Right renal pelvis (tissue), 4 donors: Measurements from ENCODE around the gene ZNF829. TPM values are rescaled to one million over a fixed set of nuclear protein-coding genes. Genes with fewer than 3 reads are reported as not detected.

Source experiments
- DNase-seq, 4 donors: peaks; one replicate each; pipeline ENCODE4 v3.0.0-alpha.2; 2013; ENCODE audit warnings: low read depth in 4 of 4, low spot score in 3 of 4, missing footprints in 1 of 4
- polyA plus RNA-seq, 4 donors: library from polyadenylated mRNA; unstranded; fragments of 120-200 nt; gene quantifications; one replicate each; pipeline ENCODE4 v1.2.1, GENCODE V29; 2013; ENCODE audit not compliant: insufficient read length in 4 of 4

Gene ZNF829
- 1 to 10 TPM; 5.2 to 7.4 (median 7.3) TPM for polyA plus RNA-seq

DNA sequence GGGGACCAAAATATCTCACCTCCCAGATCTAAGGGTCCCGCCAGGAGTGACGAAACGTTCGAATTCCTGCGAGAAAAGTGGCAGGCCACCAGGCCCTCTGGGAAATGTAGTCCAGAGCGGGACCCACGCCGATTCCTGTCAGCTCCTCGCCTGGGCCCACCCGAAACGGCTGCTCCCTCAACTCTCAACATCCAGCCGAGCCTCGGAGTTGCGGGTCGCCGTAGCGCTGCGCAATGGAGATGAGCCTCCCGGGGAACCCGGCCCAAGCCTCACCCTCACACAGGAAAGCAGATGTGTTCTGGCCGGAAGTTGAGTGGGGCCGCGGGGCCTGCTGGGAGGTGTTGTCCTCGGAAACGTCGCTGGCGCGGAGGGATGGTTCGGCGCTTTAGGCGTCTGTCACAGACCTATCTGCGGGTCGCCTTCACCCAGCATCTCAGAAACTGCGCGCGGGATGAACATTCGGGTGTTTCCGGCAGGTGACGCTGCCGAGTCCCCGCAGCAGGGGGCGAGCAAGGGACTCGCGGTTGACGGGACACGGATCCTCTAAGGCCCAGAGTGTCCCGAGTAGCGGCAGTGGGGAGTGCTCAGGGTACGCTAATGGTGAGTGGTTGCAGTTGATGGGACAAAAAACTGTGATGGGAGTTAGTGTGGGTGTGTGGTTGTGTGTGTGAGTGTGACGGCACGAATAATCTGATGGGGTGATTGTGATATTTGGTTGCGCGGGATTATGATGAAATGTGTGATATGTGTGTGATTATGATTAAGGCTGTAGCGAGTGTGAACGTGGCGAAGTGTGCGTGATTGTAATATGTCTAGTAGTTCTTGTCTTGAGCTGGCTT is at the start of gene ZNF829, which contains the start of gene ZNF568:
Gene ZNF829, minus strand, starts transcription at position 300 of the 839 bp plus-strand sequence. CDS start 1,124 bp downstream, outside the sequence.
Gene ZNF568, plus strand, starts transcription at position 341 of the 839 bp plus-strand sequence. CDS start 6,439 bp downstream, outside the sequence.
- DNase-seq, result peak; percentile 76 to 90 (median 80)

DNA sequence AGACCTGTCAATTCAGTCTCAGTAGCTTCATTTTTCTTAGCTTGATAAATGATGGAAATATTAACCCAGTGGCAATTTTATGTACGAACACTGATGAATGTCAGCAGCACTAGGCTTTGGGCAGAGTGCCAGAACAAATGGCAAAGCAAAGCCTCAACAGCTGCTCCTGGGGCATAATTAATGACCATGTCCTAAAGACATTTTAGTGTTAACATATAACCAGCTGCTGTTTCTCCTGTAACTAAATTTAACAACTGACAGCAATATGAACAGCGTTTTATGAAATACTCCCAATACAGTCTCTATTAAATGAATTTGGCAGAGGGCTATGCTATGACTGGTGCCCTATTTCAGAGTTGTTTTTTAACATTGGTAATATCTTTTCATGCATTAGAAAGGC is 47.2 kb upstream of the ZNF829 start:
- DNase-seq, result peak in 1 of 4 donors; percentile 27

GRCh38 chr19:36962346-36962745 is 46.3 kb upstream of the ZNF829 start:
- no peak for DNase-seq

- no peak for DNase-seq
Measured at GRCh38 chr19:36950335-36951119, 34.4 kb upstream of the ZNF829 start.

GRCh38 chr19:36939153-36939552 is 23.1 kb upstream of the ZNF829 start:
- peak in 2 of 4 donors; percentile 2 to 4 for DNase-seq

GRCh38 chr19:36931684-36932083 is 15.6 kb upstream of the ZNF829 start:
- no peak for DNase-seq

- no peak for DNase-seq
Measured at GRCh38 chr19:36918090-36918489, 2.0 kb upstream of the ZNF829 start.

GRCh38 chr19:36916991-36917390 is 900 bp upstream of the ZNF829 start:
- DNase-seq, result peak in 1 of 4 donors; percentile 3

GRCh38 chr19:36898422-36898821 is 17.7 kb downstream of the ZNF829 start:
- DNase-seq, result no peak

GRCh38 chr19:36894849-36895383 is 21.2 kb downstream of the ZNF829 start:
- DNase-seq, result no peak

DNA sequence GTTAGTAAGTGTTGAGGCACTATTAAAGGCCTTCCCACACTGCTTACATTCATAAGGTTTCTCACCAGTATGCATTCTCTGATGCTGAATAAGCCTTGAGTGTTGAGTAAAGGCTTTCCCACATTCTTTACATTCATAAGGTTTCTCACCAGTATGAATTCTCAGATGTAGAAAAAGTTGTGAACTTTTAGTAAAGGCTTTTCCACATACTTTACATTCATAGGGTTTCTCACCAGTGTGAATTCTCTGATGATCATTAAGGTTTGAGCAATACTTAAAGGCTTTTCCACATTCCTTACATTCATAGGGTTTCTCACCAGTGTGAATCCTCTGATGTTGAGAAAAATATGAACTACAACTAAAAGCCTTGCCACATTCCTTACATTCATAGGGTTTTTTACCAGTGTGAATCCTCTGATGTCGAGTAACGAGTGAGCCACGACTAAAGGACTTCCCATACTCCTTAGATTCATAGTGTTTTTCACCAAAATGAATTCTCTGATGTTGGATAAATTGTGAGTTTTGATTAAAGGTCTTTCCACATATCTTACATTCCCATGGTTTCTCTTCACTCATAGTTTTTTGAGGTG is 24.2 kb downstream of the ZNF829 start:
- DNase-seq, result no peak

- no peak for DNase-seq
Measured at GRCh38 chr19:36876993-36877938, 38.8 kb downstream of the ZNF829 start.

GRCh38 chr19:36851898-36852297 is 64.2 kb downstream of the ZNF829 start:
- DNase-seq, result no peak

DNA sequence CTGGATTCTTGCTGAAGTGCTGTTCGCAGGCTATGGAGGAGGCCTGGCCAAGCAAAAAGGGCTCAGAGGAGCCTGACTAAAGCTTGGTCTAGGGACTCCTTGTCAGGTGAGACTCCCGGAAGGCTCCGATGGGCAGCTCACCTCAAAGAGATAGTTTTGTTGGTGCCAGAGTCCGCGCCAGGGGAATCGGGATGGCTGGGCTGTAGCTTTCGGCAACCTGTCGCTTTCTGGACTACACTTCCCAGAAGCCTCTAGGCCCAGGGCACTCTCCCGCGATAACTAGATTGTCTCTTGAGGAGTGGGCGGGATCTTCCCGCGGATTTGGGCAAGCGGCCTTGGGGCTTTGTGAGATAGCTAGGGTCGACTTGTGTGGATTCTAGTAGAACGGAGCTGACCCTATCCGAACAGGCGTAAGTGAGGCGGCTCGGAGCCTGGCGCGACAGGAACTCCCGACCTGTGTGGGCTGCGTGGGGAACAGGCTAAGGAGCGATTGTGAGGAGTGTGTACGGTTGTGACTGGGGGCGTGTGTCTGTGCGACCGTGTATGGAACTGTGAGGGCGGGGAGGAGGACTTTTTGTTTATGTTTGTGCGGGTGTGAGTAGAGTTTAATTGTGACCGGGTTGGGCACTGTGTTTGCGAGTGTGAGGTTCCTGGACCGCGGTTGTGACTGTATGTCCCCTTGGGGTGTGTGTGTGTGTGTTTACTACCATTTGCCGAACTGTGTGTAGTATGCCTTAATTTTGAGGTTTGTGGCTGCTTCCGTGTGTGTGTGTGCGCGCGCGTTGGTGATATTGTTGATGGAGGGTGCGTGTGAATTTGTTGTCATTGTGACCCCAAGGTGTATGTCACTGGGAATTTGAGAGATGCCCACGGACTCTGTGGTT is 65.3 kb downstream of the ZNF829 start, which contains the start of gene ZNF345:
Gene ZNF345, plus strand, starts transcription at position 318 of the 884 bp plus-strand sequence. CDS start 25,955 bp downstream, outside the sequence.
- DNase-seq, result peak; percentile 92 to 95 (median 94)

GRCh38 chr19:36849701-36850558 is 66.2 kb downstream of the ZNF829 start:
- DNase-seq, result peak; percentile 83 to 90 (median 86)

DNA sequence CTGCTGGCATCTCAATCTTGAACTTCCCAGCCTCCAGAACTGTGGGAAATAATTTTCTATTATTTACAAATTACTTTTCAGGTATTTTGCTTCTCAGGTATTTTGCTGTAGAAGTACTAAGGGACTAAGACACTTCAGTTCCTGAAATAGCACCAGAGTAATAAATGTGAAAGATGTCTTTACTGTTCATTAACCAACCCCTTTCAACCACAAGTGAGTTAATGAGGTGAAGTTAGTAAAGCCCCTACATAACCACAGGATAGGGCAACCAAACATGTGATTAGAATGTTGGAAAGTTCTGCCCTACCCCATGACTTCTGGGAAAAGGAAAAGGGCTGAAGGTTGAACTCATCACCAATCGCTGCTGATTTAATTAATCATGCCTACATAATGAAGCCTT is 68.1 kb downstream of the ZNF829 start:
- no peak for DNase-seq

DNA sequence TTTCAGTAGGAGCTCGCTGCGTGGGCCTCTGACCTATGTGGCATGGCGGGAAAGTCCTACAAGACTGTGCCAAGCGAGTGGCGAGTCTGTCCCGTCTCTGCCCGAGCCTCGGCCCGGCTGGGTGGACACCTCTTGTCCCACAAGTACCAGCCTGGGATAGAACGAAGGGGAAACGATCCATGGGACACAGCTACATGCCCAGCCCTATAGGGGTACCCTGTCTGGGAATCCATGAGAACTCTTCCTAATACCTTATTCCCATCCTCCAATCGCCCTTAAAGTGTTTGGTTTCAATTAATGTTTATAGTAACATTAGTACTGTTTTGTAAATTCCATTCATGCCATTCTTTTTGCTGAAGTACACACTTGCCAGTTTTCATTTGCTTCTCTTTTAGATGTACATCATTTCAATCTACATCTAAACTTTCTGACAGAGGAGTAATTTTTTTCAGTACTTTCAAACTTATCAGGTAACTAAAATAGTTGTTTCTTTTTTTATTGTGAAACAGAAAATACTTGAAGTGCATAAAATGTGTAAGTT is 77.2 kb downstream of the ZNF829 start:
- no peak for DNase-seq
